HEK293T (cell line): ENCODE measurements around the gene LASP1.

Experiments
- CTCF ChIA-PET: fragments of 350-600 bp; formaldehyde crosslinking; extraction: SDS; loops from one replicate; lab custom pipeline; 2021; ENCODE audit warnings: antibody characterized with exemption, inconsistent platforms; lab: Yijun Ruan, JAX
- POLR2A ChIA-PET: fragments of 350-600 bp; formaldehyde crosslinking; extraction: SDS; loops from one replicate; lab custom pipeline; 2020; ENCODE audit warnings: antibody characterized with exemption, inconsistent platforms; lab: Yijun Ruan, JAX
- DNase-seq: peaks from one replicate; pipeline ENCODE4 v3.0.0; 2012; ENCODE audit warnings: mixed read lengths; ENCODE audit errors: extremely low spot score
- ARNT ChIP-seq: fragments of 450-650 bp; IDR thresholded peaks from 2 replicates; pipeline ENCODE4 v1.6.1; 2017; ENCODE audit warnings: mild to moderate bottlenecking
- BHLHE40 ChIP-seq: fragments of 450-650 bp; IDR thresholded peaks from 2 replicates; pipeline ENCODE4 v1.6.1; 2016; ENCODE audit warnings: mild to moderate bottlenecking, moderate library complexity, borderline replicate concordance
- CTBP1 ChIP-seq: fragments of 450-650 bp; IDR thresholded peaks from 2 replicates; pipeline ENCODE4 v1.6.1; 2016; ENCODE audit warnings: borderline replicate concordance
- ELF4 ChIP-seq: fragments of 450-650 bp; IDR thresholded peaks from 2 replicates; pipeline ENCODE4 v1.6.1; 2017; ENCODE audit warnings: antibody characterized with exemption
- FOXA1 ChIP-seq: fragments of 450-650 bp; IDR thresholded peaks from 2 replicates; pipeline ENCODE4 v1.6.1; 2016; ENCODE audit warnings: mild to moderate bottlenecking
- FOXK2 ChIP-seq: fragments of 450-650 bp; IDR thresholded peaks from 2 replicates; pipeline ENCODE4 v1.6.1; 2016; ENCODE audit warnings: mild to moderate bottlenecking
- FOXM1 ChIP-seq: fragments of 450-650 bp; IDR thresholded peaks from 2 replicates; pipeline ENCODE4 v1.6.1; 2017; ENCODE audit warnings: mild to moderate bottlenecking, borderline replicate concordance
- HDGF ChIP-seq: fragments of 450-650 bp; IDR thresholded peaks from 2 replicates; pipeline ENCODE4 v1.6.1; 2017; ENCODE audit warnings: antibody characterized with exemption, borderline replicate concordance
- L3MBTL2 ChIP-seq: fragments of 450-650 bp; conservative IDR thresholded peaks from 2 replicates; pipeline ENCODE4 v1.6.1; 2016; ENCODE audit warnings: mild to moderate bottlenecking
- LEF1 ChIP-seq: fragments of 450-650 bp; IDR thresholded peaks from 2 replicates; pipeline ENCODE4 v1.6.1; 2017; ENCODE audit warnings: mild to moderate bottlenecking, borderline replicate concordance
- NFRKB ChIP-seq: fragments of 450-650 bp; IDR thresholded peaks from 2 replicates; pipeline ENCODE4 v1.6.1; 2016; ENCODE audit warnings: mild to moderate bottlenecking, moderate library complexity
- SP1 ChIP-seq: fragments of 450-650 bp; IDR thresholded peaks from 2 replicates; pipeline ENCODE4 v1.6.1; 2017
- SUZ12 ChIP-seq: fragments of 450-650 bp; IDR thresholded peaks from 2 replicates; pipeline ENCODE4 v1.6.1; 2016; ENCODE audit warnings: mild to moderate bottlenecking
- TARDBP ChIP-seq: fragments of 450-650 bp; IDR thresholded peaks from 2 replicates; pipeline ENCODE4 v1.6.1; 2016
- ZNF384 ChIP-seq: fragments of 450-650 bp; IDR thresholded peaks from 2 replicates; pipeline ENCODE4 v1.6.1; 2016
- TF ChIP-seq, protein P1 (sequence below): fragments of 450-650 bp; IDR thresholded peaks from 2 replicates; pipeline ENCODE4 v1.6.1; 2016

Gene LASP1

DNA sequence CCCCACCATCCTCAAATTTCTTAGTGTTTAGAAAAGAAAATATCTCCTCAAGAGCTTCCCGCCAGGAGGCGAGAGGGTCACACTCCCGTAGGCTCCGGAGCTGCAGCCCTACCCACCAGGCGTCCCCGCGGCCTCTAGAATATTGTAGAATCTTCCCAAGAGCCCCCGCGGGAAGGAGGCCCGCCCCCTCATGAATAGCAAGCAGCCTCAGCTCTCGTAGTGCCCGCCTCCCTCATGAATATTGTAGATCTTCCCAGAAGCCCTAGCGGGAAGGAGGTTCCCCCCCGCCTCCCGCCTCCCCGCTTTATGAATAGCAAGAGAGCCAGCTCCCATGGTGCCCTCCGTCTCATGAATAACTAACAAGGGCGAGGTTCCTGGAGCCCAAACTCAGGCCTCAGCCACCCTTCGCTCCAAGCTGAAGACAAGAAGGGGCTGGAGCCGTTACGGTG, 97.5 kb downstream of the LASP1 start, which contains the start of gene FBXO47:
FBXO47 (minus strand) TSS at position 114 of the 449 bp plus-strand sequence. CDS start 4,378 bp downstream, outside the sequence.
- TF ChIP-seq ZNF384 = no peak
- TF ChIP-seq FOXK2 = no peak
- no peak for TF ChIP-seq FOXA1
- ChIA-PET CTCF (no interaction called here), POLR2A (interaction anchor here (1.2 kb wide), 1 partner anchor 113 kb away, joined by 3 read pairs; the partner anchor contains the start of gene RPL23)
- peak; percentile 5 for DNase-seq

DNA sequence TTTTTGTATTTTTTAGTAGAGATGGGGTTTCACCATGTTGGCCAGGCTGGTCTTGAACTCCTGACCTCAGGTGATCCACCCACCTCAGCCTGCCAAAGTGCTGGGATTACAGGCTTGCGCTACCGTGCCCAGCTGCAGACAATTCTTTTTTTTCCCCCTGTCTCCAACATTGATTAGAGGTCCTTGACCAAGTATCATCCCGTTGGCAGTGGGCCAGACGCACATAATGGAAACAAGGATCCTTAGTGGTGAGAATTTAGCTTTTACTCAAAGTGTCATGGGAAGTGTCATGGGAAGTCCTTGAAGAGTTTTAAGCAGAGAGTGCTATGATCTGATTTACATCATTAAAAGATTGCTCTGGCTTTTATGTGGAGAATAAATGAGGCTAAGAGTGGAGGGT, 99.4 kb downstream of the LASP1 start:
- DNase-seq = no peak
- POLR2A ChIA-PET = no interaction called here
- CTCF ChIA-PET = interaction anchor here (0.9 kb wide), 1 partner anchor 20 kb away, joined by 3 read pairs; no protein-coding TSS in a partner anchor
- TF ChIP-seq SP1 = no peak
- TF ChIP-seq LEF1 = no peak
- TF ChIP-seq FOXM1 = no peak

DNA sequence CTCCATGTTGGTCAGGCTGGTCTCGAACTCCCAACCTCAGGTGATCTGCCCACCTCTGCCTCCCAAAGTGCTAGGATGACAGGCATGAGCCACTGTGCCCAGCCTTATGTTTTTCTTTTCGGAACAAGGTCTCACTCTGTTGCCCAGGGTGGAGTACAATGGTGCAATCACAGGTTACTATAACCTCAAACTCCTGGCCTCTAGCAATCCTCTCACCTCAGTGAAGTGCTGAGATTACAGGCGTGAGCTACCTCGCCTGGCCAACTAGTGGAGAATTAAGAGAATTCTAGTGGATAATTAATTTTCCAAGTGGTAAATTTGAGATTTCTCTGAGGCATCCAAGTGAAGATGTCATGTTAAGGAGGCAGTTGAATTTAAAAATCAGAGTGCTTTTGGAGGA, 100.3 kb downstream of the LASP1 start:
- no peak for DNase-seq
- TF ChIP-seq FOXM1 (no peak), ARNT (no peak), HDGF (no peak), TARDBP (no peak), NFRKB (no peak), L3MBTL2 (no peak), FOXK2 (no peak), LEF1 (no peak), FOXA1 (no peak), CTBP1 (no peak), SUZ12 (no peak), ELF4 (no peak), SP1 (no peak), BHLHE40 (no peak), ZNF384 (no peak)
- TF ChIP-seq, protein P1, sequence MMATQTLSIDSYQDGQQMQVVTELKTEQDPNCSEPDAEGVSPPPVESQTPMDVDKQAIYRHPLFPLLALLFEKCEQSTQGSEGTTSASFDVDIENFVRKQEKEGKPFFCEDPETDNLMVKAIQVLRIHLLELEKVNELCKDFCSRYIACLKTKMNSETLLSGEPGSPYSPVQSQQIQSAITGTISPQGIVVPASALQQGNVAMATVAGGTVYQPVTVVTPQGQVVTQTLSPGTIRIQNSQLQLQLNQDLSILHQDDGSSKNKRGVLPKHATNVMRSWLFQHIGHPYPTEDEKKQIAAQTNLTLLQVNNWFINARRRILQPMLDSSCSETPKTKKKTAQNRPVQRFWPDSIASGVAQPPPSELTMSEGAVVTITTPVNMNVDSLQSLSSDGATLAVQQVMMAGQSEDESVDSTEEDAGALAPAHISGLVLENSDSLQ = no peak
- ChIA-PET CTCF (interaction anchor here (0.6 kb wide), 2 partner anchors 13 to 76 kb away, joined by 3 read pairs; no protein-coding TSS in a partner anchor), POLR2A (no interaction called here)

- no peak for TF ChIP-seq SUZ12
- no peak for TF ChIP-seq L3MBTL2
- no peak for TF ChIP-seq ELF4
- no peak for TF ChIP-seq FOXA1
- no peak for TF ChIP-seq HDGF
- TF ChIP-seq LEF1 = no peak
- TF ChIP-seq CTBP1 = no peak
- TF ChIP-seq ARNT = no peak
- CTCF ChIA-PET = interaction anchor here (0.6 kb wide), 2 partner anchors 13 to 77 kb away, joined by 3 read pairs; no protein-coding TSS in a partner anchor
- POLR2A ChIA-PET = no interaction called here
- no peak for DNase-seq
Measured at GRCh38 chr17:38970804-38971203, 100.9 kb downstream of the LASP1 start.
